Stimulated activated CD4-positive, alpha-beta T cell treated with anti-CD3 and anti-CD28 coated beads, Interleukin-1b, Interleukin-23, amount 100 ng/mL, for 24 hours (primary cell): ENCODE data around the gene RRP12.
"Not testable (repeated sequence)": the region's sequence is repeated elsewhere in the genome, so short reads cannot be mapped to it uniquely, and the experiment has no call there.

Experiments used
- DNase-seq, 4 experiments: peaks; one replicate each; pipeline ENCODE4 v3.0.0-alpha.2; 2020; ENCODE audit warnings: low read depth in 4 of 4, low spot score in 1 of 4

The RRP12 gene

GRCh38 chr10:97372233-97372875 is 28.8 kb downstream of the RRP12 start:
- no peak for DNase-seq

GRCh38 chr10:97371696-97372095 is 29.4 kb downstream of the RRP12 start:
- DNase-seq: no peak

GRCh38 chr10:97367126-97367649 is 34.0 kb downstream of the RRP12 start:
- DNase-seq: no peak

GRCh38 chr10:97366572-97366971 is 34.6 kb downstream of the RRP12 start:
- DNase-seq: no peak

- no peak for DNase-seq
Measured at GRCh38 chr10:97365761-97366351, 35.3 kb downstream of the RRP12 start.

GRCh38 chr10:97363071-97363470 is 38.1 kb downstream of the RRP12 start:
- no peak for DNase-seq

- no peak for DNase-seq
Measured at GRCh38 chr10:97362310-97363033, 38.7 kb downstream of the RRP12 start.

- DNase-seq: no peak
Measured at GRCh38 chr10:97361537-97361901, 39.6 kb downstream of the RRP12 start.

- no peak for DNase-seq
Measured at GRCh38 chr10:97360705-97361536, 40.2 kb downstream of the RRP12 start.

- DNase-seq: no peak
Measured at GRCh38 chr10:97358781-97359180, 42.4 kb downstream of the RRP12 start.

GRCh38 chr10:97358349-97358748 is 42.8 kb downstream of the RRP12 start:
- DNase-seq: no peak

GRCh38 chr10:97356918-97357317 is 44.2 kb downstream of the RRP12 start:
- DNase-seq: no peak

GRCh38 chr10:97356318-97356914 is 44.7 kb downstream of the RRP12 start:
- DNase-seq: no peak

GRCh38 chr10:97355571-97355975 is 45.6 kb downstream of the RRP12 start:
- DNase-seq: no peak

- DNase-seq: no peak
Measured at GRCh38 chr10:97353945-97354344, 47.2 kb downstream of the RRP12 start.

- no peak for DNase-seq
Measured at GRCh38 chr10:97349752-97350513, 51.2 kb downstream of the RRP12 start.

GRCh38 chr10:97347317-97347716 is 53.8 kb downstream of the RRP12 start:
- DNase-seq: no peak

GRCh38 chr10:97343664-97344063 is 57.5 kb downstream of the RRP12 start:
- DNase-seq: not testable (repeated sequence)

GRCh38 chr10:97341416-97341815 is 59.7 kb downstream of the RRP12 start:
- no peak for DNase-seq

- no peak for DNase-seq
Measured at GRCh38 chr10:97338041-97338440, 63.1 kb downstream of the RRP12 start.
